Measurements from ENCODE around the gene ZFHX2.

DNA sequence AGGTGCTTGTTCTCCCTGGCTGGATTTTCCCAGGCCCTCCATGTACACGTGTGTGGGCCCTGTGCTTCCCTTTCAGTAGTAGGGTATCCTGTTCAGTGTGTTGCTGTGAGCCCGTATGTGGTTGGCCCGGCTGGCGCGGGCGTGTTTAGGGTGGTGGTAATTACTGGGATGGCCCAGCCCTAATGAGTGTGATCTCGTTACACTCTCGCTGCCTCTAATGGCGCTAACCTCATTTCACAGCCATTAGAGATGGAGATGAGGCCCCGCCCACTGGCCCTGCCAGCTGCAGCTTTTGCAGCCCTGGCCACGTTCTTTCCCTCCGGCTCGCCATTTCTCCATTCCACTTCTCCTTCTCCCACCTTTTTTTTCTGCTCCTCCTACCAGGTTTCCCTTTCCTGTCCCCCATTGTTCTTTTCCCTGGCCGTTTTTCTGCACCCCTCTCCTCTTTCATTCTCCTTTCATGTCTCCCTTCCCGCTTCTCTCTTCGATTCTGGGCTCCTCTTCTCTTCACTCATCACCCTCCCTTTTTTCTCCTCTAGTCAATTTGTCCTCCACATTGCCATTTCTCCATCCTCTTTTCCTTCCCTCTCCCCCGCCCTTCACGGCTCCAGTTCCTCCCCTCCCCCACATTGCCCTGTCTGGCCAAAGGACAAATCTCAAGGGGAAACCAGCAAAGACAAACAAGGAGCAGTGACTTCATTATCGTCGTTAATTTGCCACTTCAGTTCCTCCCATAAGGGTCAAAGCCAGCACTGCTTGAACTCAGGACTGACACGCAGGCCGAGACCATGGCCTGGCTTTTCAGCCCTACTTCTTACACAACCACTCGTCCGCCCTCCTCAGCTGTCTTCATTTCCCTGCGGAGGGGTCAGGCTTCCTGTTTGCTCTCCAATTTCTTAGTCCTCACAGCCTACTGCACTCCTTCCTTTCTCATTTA is 6.8 kb downstream of the ZFHX2 start:
- TF ChIP-seq, protein P1, sequence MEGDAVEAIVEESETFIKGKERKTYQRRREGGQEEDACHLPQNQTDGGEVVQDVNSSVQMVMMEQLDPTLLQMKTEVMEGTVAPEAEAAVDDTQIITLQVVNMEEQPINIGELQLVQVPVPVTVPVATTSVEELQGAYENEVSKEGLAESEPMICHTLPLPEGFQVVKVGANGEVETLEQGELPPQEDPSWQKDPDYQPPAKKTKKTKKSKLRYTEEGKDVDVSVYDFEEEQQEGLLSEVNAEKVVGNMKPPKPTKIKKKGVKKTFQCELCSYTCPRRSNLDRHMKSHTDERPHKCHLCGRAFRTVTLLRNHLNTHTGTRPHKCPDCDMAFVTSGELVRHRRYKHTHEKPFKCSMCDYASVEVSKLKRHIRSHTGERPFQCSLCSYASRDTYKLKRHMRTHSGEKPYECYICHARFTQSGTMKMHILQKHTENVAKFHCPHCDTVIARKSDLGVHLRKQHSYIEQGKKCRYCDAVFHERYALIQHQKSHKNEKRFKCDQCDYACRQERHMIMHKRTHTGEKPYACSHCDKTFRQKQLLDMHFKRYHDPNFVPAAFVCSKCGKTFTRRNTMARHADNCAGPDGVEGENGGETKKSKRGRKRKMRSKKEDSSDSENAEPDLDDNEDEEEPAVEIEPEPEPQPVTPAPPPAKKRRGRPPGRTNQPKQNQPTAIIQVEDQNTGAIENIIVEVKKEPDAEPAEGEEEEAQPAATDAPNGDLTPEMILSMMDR (IDR thresholded peaks at IDR 0.05; ENCODE audit: low read length), result no peak
- TF ChIP-seq EZH2 (optimal IDR thresholded peaks at IDR 0.05; ENCODE audit: low read depth, low read length), result no peak
- TF ChIP-seq EZH2phosphoT487 (IDR thresholded peaks at IDR 0.05; ENCODE audit: low read length), result no peak

Data from MM.1S (cell line).